HL-60 (cell line): ENCODE data around the gene GALK2.

ENCODE experiments used
- POLR2AphosphoS5 ChIP-seq: IDR thresholded peaks from 2 replicates; pipeline ENCODE4 v1.6.1; 2012; ENCODE audit warnings: low read depth
- REST ChIP-seq: IDR thresholded peaks from 2 replicates; pipeline ENCODE4 v1.6.1; 2012; ENCODE audit warnings: low read depth; ENCODE audit not compliant: insufficient replicate concordance

GRCh38 chr15:49235446-49236124, 65.5 kb downstream of the GALK2 start:
- TF ChIP-seq POLR2AphosphoS5 = no peak
- TF ChIP-seq REST = no peak
